GM12878 (cell line): ENCODE data around the gene PLXNC1. TPM values are rescaled to one million over a fixed set of nuclear protein-coding genes. Genes with fewer than 3 reads are reported as not detected.

ENCODE experiments used
- CHD2 ChIP-seq: IDR thresholded peaks from 2 replicates; pipeline ENCODE4 v1.6.1; 2011; ENCODE audit warnings: low read depth, low read length, improper control_type of control experiment, borderline replicate concordance
- CTCF ChIP-seq, 3 experiments: IDR thresholded peaks in 2 of 3; conservative IDR thresholded peaks in 1 of 3; 2 replicates each; pipeline ENCODE4 v1.5.1; 2011; ENCODE audit warnings: low read depth in 3 of 3, low read length in 3 of 3, mild to moderate bottlenecking in 3 of 3, control low read depth in 2 of 3, moderate library complexity in 2 of 3, inconsistent platforms in 1 of 3, mixed read lengths in 1 of 3; ENCODE audit not compliant: control insufficient read depth in 2 of 3, insufficient read depth in 1 of 3; ENCODE audit errors: extremely low read depth in 1 of 3
- E2F8 ChIP-seq: fragments of 450-650 bp; IDR thresholded peaks from 2 replicates; pipeline ENCODE4 v1.6.1; 2018; ENCODE audit warnings: mild to moderate bottlenecking, low read depth, moderate library complexity; ENCODE audit not compliant: partially characterized antibody
- JUNB ChIP-seq: IDR thresholded peaks from 2 replicates; pipeline ENCODE4 v1.6.1; 2016; ENCODE audit warnings: antibody characterized with exemption, mild to moderate bottlenecking
- MTA2 ChIP-seq: fragments of 450-650 bp; IDR thresholded peaks from 2 replicates; pipeline ENCODE4 v1.6.1; 2016; ENCODE audit warnings: low read depth, mild to moderate bottlenecking, moderate library complexity
- MYC ChIP-seq: IDR thresholded peaks from 2 replicates; pipeline ENCODE4 v1.6.1; 2011; ENCODE audit warnings: mild to moderate bottlenecking, low read length, moderate library complexity, inconsistent platforms; ENCODE audit not compliant: insufficient read depth, insufficient replicate concordance, insufficient read length, severe bottlenecking
- NFIC ChIP-seq: IDR thresholded peaks from 2 replicates; pipeline ENCODE4 v1.6.1; 2012; ENCODE audit warnings: low read depth, mild to moderate bottlenecking, inconsistent platforms, low read length, moderate library complexity
- NFYA ChIP-seq: IDR thresholded peaks from 2 replicates; pipeline ENCODE4 v1.6.1; 2011; ENCODE audit warnings: low read depth, mild to moderate bottlenecking, low read length, improper control_type of control experiment, borderline replicate concordance
- NKRF ChIP-seq: fragments of 450-650 bp; conservative IDR thresholded peaks from 2 replicates; pipeline ENCODE4 v1.6.1; 2017; ENCODE audit warnings: mild to moderate bottlenecking, moderate library complexity
- NRF1 ChIP-seq: conservative IDR thresholded peaks from 2 replicates; pipeline ENCODE4 v1.6.1; 2011; ENCODE audit warnings: mild to moderate bottlenecking, low read depth, low read length, improper control_type of control experiment
- RELA ChIP-seq: fragments of 450-650 bp; IDR thresholded peaks from 2 replicates; pipeline ENCODE4 v1.8.0; 2014; ENCODE audit warnings: borderline replicate concordance; ENCODE audit not compliant: partially characterized antibody
- STAT3 ChIP-seq: IDR thresholded peaks from 2 replicates; pipeline ENCODE4 v1.6.1; 2011; ENCODE audit warnings: low read depth, low read length, improper control_type of control experiment
- USF2 ChIP-seq: IDR thresholded peaks from 2 replicates; pipeline ENCODE4 v1.6.1; 2011; ENCODE audit warnings: low read depth, low read length, improper control_type of control experiment, borderline replicate concordance
- ZNF274 ChIP-seq: IDR thresholded peaks from one replicate; pipeline ENCODE4 v1.8.0; 2011; ENCODE audit not compliant: insufficient read length, insufficient read depth
- ZNF592 ChIP-seq: fragments of 450-650 bp; IDR thresholded peaks from 2 replicates; pipeline ENCODE4 v1.6.1; 2017; ENCODE audit warnings: mild to moderate bottlenecking, moderate library complexity
- polyA plus RNA-seq, 11 experiments: library from polyadenylated mRNA; depleted of rRNA in 4 of 11; unstranded in 6 of 11; stranded (reverse) in 5 of 11; fragments of >200 nt; fragmentation: Nextera tagmentation in 4 of 11; fragmentation: Illumina TruSeq in 1 of 11; extraction: Ambion mirVana in 4 of 11; extraction: Trizol in 1 of 11; gene quantifications; 1 replicate in 1 of 11; 2 replicates in 10 of 11; pipeline versions ENCODE4 v1.2.1 to v1.2.3, GENCODE V29; 2011 to 2016; ENCODE audit warnings: inconsistent platforms in 2 of 11, missing spikeins in 2 of 11, low read depth in 1 of 11
- total RNA-seq, 4 experiments: library from RNA; depleted of rRNA in 3 of 4; stranded (reverse); fragments of >200 nt in 3 of 4; fragmentation: Illumina TruSeq in 1 of 4; extraction: Trizol in 1 of 4; gene quantifications; 2 replicates each; pipeline versions ENCODE4 v1.2.1 to v1.2.3, GENCODE V29; 2013 to 2021

The PLXNC1 gene
- total and polyA plus RNA-seq, 10 of the 15 experiments (the other 5 are each of a cell fraction or from before 2014, with no cell fraction given), result 5.2 to 41.2 (median 24.6) TPM

- TF ChIP-seq USF2 (no peak), NRF1 (no peak), MYC (no peak), JUNB (no peak), MTA2 (no peak), RELA (no peak), STAT3 (no peak), CHD2 (0 out of 2 replicates have a peak, but pooled peaks have one; percentile 11), E2F8 (no peak), NFIC (no peak), ZNF274 (no peak), NFYA (no peak), ZNF592 (no peak; the same call in 1 of the 2 replicates), NKRF (no peak), CTCF (IDR thresholded peaks at IDR 0.05 in 2 of 3, conservative IDR thresholded peaks at IDR 0.05 in 1 of 3; ENCODE audit: control insufficient read depth in 2 of 3, extremely low read depth in 1 of 3, insufficient read depth in 1 of 3, low read depth in 3 of 3, low read length in 3 of 3) (peak; percentile 79 to 97 (median 82); a peak in 5 of 6 replicates)
These were observed 46.4 kb upstream of the PLXNC1 start (continued) for GRCh38 chr12:94101738-94102660.
